GM18868 (cell line): ENCODE data around the gene VPS37C.

Experiments
- ATAC-seq: cut with Tn5 transposase; IDR thresholded peaks from one replicate; pipeline ENCODE4 v1.9.1; 2021; ENCODE audit warnings: mild to moderate bottlenecking, moderate library complexity; ENCODE audit not compliant: unreplicated experiment

Gene VPS37C

GRCh38 chr11:61119055-61119454, 42.2 kb downstream of the VPS37C start:
- no peak for ATAC-seq

- no peak for ATAC-seq
Measured at GRCh38 chr11:61118406-61118805, 42.8 kb downstream of the VPS37C start.

- no peak for ATAC-seq
Measured at GRCh38 chr11:61118004-61118403, 43.2 kb downstream of the VPS37C start.

- ATAC-seq: no peak
Measured at GRCh38 chr11:61117168-61117520, 44.1 kb downstream of the VPS37C start.

- ATAC-seq: no peak
Measured at GRCh38 chr11:61116426-61117167, 44.6 kb downstream of the VPS37C start.

GRCh38 chr11:61115498-61116224, 45.6 kb downstream of the VPS37C start:
- no peak for ATAC-seq

- ATAC-seq: no peak
Measured at GRCh38 chr11:61114913-61115312, 46.3 kb downstream of the VPS37C start.

GRCh38 chr11:61113201-61113600, 48.0 kb downstream of the VPS37C start:
- ATAC-seq: no peak

GRCh38 chr11:61112575-61112974, 48.7 kb downstream of the VPS37C start:
- ATAC-seq: no peak

- ATAC-seq: no peak
Measured at GRCh38 chr11:61111786-61112517, 49.3 kb downstream of the VPS37C start.

- ATAC-seq: no peak
Measured at GRCh38 chr11:61111050-61111435, 50.2 kb downstream of the VPS37C start.

GRCh38 chr11:61110255-61111049, 50.8 kb downstream of the VPS37C start:
- no peak for ATAC-seq

GRCh38 chr11:61109671-61110070, 51.6 kb downstream of the VPS37C start:
- no peak for ATAC-seq

GRCh38 chr11:61108847-61109585, 52.2 kb downstream of the VPS37C start:
- no peak for ATAC-seq

- ATAC-seq: no peak
Measured at GRCh38 chr11:61107888-61108287, 53.3 kb downstream of the VPS37C start.

- no peak for ATAC-seq
Measured at GRCh38 chr11:61106894-61107470, 54.2 kb downstream of the VPS37C start.

GRCh38 chr11:61106296-61106695, 54.9 kb downstream of the VPS37C start:
- no peak for ATAC-seq

- no peak for ATAC-seq
Measured at GRCh38 chr11:61104963-61105362, 56.3 kb downstream of the VPS37C start.

- ATAC-seq: no peak
Measured at GRCh38 chr11:61103851-61104423, 57.3 kb downstream of the VPS37C start.
